DMS53 treated with DMSO at 0.1 percent for 48 hours (cell line): ENCODE data around the gene MSTN.

Experiments
- DNase-seq: peaks from one replicate; lab custom pipeline; 2025; ENCODE audit not compliant: unreplicated experiment; lab: John Stamatoyannopoulos, UW

The MSTN gene

GRCh38 chr2:190062601-190063000, at the start of gene MSTN:
TSS of gene MSTN (minus strand) at chr2:190062729. CDS start at chr2:190062596, 133 bp downstream.
- DNase-seq: no peak

DNA sequence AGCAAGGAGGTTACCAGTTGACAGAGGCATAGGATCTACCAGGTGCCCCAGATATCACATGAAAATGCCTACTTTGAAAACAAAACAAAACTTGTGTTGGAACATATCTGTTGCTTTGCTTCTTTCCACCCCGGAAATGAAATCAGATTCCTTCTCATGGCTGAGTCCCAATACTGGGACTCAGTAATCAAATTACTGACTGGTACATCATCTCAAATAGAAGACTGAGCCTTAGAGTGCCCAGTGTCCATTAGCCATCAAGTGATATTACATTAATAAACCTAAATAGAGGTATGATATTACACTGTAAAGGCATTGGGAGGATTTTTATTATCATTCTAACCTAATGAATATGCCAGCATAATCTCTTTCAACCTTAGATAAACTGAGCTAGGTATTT, 48.6 kb upstream of the MSTN start:
- no peak for DNase-seq

DNA sequence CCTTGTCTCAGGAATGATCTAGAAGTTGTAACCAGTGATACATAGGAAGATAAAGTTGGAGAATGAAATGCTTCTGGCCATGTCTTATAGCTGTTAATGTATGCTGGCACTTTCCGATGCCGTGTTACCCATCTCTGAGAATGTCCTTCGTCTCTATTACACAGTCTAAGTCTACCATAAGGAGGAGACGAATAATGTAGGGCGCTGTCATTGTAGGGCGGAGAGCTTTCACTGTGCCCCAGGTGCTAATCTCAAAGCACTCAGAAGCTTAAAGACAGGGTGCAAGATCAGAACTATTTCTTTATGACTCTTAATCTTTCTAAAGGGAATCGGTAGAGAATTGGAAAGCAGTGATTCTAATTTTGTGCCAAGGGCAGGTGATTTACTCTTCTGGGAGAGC, 48.2 kb upstream of the MSTN start:
- no peak for DNase-seq

DNA sequence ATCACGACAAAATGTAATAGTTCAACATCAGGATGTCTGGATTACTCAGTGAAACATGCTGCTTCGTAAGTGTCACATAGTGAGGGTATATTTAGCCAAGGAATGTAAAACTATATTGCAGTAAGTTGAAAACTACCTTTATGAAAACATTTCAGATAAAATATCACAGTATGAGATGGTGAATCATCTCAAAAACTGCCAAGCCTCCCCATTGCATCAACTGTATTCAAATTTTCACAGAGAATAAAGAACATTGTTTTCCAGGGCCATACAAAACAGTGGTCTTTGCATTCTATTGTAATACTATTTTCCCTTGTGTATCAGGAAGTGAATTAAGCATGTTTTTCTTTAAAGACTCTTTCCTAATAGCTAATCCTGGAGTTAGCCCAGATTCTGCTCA, 47.6 kb upstream of the MSTN start:
- DNase-seq: no peak

DNA sequence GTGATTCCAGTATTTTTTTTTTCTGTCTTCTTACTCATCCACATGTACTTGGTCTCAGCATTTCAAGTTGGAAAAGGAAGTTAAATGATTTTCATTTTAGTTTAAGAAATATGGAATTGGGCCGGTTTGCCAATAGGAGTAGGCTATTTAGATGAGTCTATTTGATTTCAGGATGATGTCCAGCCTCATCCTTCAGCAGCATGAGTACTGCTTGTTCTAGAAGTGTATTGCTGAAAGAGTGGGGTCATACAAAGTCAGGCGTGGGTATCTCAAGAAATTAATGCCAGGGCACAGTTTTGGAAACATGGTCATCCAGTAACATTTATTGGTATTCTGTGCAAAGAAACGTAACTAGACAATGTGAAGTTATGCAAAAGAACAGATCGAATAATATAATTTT, 44.9 kb upstream of the MSTN start:
- no peak for DNase-seq

DNA sequence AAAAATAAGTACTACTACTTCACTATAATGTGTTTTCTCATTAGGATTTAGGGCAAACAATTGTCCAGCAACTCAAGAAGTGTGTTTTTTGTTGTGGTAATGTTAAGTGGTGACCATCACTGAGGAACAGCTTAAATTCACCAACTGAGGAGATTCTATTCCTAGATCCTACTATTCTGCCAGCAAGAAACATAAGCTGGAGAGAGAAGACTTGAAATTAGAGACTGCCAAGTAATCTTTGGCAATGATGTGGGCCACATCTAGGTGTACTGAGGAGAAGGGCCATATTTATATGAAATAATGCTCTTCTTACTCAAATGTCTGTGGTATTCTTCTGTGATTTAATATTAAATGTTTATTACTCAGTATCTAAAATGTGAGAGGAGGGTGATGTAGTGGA, 44.3 kb upstream of the MSTN start:
- no peak for DNase-seq

DNA sequence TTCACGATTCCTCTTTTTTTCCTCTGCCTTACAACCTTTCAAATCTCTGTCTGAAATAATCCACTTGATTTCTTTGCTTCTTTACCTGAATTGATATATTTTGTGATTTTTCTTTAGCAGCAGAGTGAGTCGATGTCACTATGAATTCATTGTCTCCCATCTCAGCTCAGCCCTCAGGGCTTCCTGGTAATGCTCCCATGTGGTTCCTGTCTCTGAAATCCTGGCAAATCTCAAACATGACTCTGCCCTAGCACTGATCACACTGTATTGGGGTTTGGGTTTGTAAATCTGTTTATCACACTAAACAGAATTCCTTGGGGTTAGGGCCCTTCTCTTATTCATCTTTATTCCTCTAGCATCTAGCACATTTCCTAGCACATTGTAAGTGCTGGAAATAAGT, 43.0 kb upstream of the MSTN start:
- DNase-seq: no peak

GRCh38 chr2:190103144-190103543, 40.6 kb upstream of the MSTN start:
- no peak for DNase-seq

GRCh38 chr2:190099890-190100697, 37.6 kb upstream of the MSTN start:
- DNase-seq: no peak

DNA sequence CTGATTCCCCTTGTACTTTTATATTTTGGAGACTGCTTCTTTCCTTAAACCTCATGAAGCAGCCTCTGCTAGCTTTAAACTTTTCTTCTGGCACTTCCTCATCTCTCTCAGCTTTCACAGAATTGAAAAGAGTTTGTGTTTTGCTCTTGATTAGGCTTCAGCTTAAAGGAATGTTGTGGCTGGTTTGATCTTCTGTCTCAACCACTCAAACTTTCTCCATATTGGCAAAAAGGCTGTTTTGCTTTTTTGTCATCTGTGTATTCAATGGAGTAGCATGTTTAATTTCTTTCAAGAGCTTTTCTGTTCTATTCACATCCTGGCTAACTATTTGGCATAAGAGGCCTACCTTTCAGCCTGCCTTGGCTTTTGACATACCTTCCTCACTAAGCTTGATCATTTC, 36.3 kb upstream of the MSTN start:
- no peak for DNase-seq

- DNase-seq: no peak
These were observed 34.6 kb upstream of the MSTN start for GRCh38 chr2:190097115-190097514.

DNA sequence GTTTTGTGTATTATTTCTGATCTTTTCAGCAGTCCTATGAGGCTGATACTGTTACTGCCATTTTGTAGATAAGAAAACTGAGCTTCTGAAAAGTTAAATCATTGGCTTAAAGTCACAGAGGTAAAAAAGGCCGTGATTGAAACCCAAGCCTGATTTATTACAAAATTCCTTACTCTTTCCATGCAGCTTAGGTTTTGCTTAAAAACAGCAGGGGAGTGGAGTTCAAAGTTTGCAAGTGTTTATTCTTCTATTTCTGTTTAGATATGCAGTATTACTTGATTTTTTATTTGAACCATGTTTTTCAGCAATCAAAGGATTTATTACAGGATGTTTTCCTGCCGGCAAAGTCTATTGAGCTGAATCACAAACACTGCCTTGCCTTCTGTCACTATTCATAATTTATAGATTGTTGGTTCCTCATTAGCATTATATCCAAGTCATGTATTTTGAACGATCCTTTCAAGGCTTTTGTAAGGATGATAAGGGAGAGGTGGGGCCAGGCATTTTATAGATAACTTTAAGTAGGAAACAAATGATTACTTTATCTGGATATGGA, 31.9 kb upstream of the MSTN start:
- no peak for DNase-seq

GRCh38 chr2:190093793-190094192, 31.3 kb upstream of the MSTN start:
- DNase-seq: no peak

GRCh38 chr2:190090148-190090547, 27.6 kb upstream of the MSTN start:
- DNase-seq: no peak

GRCh38 chr2:190088917-190089316, 26.4 kb upstream of the MSTN start:
- peak; percentile 72 for DNase-seq

GRCh38 chr2:190084704-190085103, 22.2 kb upstream of the MSTN start:
- no peak for DNase-seq

GRCh38 chr2:190082118-190082517, 19.6 kb upstream of the MSTN start:
- no peak for DNase-seq

GRCh38 chr2:190080527-190081049, 18.1 kb upstream of the MSTN start:
- no peak for DNase-seq

DNA sequence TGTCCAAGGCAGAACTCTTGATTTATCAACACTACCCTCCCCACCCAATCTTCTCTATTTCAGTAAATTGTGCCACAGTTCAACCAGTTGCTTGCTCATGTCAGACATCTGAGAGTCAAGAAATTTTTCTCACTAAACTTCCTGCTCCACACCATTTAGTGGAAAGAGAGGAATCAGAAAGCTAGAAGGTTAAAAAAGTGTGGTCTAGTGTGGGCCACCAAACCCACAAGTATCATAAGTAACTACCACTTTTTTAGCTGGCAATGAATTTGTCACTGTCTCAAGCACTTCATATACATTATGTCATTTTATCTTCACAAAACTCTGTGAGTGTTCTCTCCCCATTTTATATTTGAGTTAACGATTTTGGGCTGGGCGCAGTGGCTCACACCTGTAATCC, 16.6 kb upstream of the MSTN start:
- no peak for DNase-seq

DNA sequence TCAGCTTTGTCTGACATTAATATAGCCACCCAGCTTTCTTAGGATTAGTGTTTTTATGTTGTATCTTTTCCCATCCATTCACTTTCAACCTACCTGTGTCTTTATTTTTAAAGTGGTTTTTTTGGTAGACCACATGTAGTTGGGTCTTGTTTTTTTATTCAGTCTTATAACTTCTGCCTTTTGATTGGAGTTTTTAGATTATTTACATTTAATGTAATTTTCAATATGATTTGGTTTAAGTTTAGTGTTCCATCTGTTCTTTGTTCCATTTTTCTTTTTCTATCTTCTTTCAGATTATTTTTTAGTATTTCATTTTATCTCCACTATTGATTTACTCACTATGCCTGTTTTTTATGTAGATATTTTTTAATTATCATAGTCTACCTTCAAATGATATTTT, 13.1 kb upstream of the MSTN start:
- DNase-seq: no peak

GRCh38 chr2:190069936-190070696, 7.6 kb upstream of the MSTN start:
- DNase-seq: peak; percentile 60

GRCh38 chr2:190068764-190069163, 6.2 kb upstream of the MSTN start:
- no peak for DNase-seq
